Activated naive CD4-positive, alpha-beta T cell treated with Interleukin-2 at 50 U/mL for 16 hours (primary cell): ENCODE data around the gene RBM20.

Experiments used
- DNase-seq: peaks from one replicate; pipeline ENCODE4 v3.0.0-alpha.2; 2020

The RBM20 gene

DNA sequence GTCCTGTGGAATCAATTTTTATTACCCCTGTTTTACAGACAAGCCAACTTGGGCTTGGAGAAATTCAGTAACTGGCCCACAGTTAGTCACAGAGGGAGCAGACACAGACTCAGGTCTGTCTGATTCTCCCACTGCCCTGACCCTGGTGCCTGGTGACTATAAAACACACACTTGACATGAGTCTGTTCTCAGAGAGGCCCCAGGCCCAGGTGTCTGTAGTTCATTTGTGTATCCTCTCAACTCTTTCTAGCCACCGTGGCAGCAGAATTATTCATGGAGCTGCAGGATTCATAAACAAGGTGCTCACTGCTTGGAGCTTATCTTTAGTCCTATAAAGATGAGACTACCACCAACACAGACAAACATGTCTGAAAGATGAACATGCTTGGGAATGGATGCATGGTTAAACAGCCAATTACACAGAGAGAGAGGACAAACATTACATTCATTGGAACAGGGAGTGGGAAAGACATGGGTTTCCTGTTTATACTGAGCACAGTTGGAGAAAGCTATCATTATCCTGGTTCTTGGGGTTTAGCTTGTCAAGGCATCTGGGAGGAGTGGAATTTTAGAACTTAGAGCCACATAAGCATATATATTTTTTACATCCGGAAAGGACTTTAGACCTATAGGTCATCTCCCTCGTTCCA, 148.5 kb downstream of the RBM20 start:
- DNase-seq, result no peak

- DNase-seq, result no peak
Observed at GRCh38 chr10:110793128-110793812, 149.1 kb downstream of the RBM20 start.

DNA sequence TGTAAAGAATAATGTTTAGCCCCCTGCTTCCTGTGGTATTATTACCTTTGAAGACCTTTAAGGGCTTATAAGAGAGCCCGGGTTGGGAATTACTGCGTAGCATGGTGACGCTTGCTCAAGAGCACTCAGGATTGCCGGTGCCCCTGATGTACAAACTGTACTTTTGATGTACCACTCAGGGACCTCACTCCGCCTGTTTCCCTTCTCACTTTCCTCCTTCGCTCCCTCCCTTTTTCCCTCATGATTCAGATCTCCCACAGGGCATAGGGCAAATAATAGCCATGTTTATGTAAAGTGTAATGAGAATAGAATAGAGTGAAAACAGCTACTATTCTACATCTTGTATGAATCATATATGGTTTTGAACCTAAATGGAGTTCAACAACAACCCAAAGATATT, 149.8 kb downstream of the RBM20 start:
- DNase-seq, result no peak

DNA sequence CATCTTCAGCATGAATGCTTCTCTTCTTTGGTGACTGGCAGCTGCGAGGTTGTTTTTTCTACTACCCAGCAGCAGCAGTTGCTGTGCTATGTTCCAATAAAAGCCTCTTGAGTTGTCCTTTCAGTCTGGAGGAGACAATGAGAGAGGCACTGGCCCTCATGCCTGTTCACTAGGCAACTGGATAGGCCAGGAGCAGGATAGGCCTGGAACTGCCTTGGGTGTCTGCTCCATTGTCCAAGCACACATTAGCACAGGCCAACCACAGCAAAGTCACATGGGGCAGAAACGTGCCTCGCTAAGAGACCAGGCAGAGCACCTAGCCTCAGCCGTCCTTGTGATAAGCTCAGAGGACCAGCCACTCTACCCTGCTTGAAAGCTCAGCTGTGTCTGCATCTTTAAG, 150.7 kb downstream of the RBM20 start:
- DNase-seq, result no peak

- DNase-seq, result no peak
Observed at GRCh38 chr10:110797416-110797815, 153.3 kb downstream of the RBM20 start.

DNA sequence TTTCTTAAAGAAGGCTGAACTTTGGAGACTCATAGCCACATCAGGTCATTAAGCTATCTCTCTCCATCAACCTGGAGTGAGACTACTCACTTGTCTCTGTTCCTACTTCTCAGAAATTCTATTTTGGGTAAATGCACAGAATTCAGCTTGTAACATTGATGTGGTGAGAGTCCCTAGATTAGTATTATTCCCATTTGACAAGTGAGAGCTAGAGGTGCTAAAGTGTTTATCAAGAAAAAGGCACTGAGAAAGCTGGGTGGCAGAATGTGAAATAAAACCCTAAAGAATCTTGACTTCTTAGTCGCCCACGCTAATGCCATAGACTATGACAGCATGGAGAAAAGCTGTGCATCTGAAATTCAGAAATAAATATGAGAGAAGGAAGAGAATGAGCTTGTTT, 154.2 kb downstream of the RBM20 start:
- no peak for DNase-seq

DNA sequence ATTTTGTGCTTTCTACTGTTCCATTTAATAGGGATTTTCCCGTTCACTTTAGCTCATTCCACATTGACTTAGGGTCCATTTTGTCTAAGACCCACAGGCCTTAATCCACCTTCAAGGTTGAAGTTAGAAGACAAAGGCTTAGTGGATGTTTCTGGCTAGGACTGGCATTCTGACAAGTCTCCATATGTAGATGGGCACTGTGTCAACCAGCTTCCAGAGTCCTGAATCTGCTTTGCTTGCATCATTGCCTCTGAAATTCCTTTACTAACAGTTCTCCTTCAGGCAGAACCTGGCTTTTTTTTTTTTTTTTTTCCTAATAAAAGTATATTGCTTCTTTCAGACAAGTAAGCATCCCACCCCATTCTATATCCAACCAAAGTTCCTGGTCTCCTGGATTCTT, 158.0 kb downstream of the RBM20 start:
- DNase-seq, result no peak

DNA sequence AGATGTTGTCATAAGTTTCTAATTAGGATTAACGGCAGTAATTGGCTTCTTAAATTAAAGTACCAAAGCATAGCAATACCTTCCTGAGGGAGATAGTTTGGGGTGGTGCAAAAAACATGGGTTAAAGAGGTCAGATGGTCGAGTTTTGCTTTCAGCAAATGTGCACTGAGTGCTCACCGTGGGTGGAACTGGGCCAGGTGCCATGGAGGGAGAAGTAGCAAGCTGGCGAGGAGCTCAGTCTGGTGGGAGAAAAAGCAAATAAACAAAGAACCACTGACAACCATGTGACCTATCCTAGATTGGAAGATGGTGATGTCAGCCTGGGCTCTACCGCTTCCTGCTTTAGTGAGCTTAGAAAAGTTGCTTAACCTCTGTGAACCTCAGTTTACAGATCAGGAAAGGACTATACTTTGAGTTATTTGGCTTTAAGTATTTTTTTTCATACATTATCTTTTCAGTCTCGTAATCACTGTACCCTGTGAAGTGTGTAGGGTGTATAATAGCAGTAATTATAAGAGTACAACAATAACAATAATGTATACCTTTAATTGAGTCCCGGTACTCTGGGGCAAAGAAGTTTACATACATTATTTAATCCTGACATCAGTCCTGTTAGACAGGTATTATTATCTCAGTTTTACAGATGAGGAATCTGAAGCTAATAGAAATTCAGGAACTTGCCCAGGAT, 158.6 kb downstream of the RBM20 start:
- peak; percentile 31 for DNase-seq

- no peak for DNase-seq
Observed at GRCh38 chr10:110803239-110803749, 159.2 kb downstream of the RBM20 start.

DNA sequence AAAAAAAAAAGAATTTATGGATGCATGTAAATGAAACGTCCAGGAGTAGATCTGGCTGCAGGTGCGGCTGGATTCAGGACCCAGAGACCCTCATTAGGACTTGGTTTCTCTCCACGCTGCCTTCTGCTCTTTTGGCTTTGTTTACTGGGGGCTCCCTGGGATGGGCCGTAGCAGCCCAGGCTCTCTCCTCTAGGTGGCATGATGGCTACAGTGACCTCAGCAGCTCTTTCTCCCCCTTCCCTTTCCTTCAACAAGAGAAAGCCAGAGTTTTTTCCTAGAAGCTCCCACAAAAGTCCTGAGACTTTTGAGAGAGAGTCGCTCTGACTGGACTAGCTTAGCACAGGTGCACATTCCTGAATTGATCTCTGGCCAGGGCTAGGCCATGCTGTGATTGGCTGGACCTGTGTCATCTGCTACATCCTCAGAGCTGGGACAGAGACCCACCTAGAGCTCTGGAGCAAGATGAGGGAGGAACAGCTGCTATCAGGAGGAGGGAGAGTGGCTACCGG, 159.7 kb downstream of the RBM20 start:
- DNase-seq, result peak; percentile 26

DNA sequence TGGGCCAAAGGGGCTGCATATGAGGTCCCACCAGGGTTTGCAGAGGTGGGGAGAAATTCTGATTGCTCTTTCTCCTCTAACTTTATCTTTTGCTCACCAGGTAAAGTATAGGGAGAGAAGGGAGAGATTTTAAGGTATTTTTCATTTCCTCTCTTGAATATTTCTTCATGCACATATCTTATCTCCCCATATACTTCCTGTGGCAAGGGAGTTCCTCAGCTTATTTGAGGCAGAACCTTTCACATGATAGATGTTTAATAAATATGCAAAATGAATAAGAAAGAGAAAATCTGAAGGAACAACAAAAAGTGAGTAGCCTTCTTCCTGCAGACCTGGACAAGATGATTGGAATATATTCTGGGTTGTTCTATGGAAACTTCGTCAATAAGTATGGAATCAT, 160.2 kb downstream of the RBM20 start:
- DNase-seq, result no peak

DNA sequence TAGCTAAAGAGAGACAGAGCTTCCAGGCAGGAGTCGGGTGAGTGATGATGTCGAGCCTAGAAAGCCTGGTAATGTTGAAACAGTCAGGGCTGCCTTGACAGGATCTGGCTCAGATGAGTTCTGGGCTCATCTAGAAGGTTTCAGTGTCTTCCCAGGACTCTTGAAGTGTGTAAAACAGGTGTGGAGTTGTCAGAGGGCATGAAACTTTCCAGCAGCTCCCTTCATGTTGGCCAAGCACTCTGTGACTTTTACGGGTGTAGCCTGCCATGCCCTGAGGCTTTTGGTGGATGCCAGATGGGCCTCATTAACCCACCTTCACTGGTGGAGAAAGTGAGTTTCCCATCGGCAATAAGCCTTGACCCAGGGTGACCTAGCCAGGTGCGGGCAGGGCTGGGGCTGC, 161.2 kb downstream of the RBM20 start:
- no peak for DNase-seq

GRCh38 chr10:110806335-110806734, 162.2 kb downstream of the RBM20 start:
- DNase-seq, result no peak

DNA sequence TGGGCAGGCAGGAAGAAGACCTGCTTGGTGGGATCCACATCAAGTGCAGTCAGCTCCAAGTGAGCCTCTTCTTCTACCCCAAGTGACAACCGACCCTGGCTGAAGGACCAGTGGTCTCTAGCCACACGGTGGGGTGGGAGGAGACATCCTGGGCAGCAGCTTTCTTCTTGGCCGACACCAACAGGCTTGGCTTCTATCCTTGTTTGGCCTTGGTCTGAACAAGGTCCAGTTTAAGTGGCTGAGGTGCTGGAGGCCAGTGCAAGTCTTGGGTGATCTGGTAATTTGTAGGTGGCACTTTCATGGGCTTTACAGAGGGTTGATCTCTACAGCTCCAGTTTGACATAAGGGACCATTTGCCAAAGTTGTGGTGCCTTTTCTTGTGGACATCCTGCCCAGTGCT, 164.0 kb downstream of the RBM20 start:
- DNase-seq, result no peak

DNA sequence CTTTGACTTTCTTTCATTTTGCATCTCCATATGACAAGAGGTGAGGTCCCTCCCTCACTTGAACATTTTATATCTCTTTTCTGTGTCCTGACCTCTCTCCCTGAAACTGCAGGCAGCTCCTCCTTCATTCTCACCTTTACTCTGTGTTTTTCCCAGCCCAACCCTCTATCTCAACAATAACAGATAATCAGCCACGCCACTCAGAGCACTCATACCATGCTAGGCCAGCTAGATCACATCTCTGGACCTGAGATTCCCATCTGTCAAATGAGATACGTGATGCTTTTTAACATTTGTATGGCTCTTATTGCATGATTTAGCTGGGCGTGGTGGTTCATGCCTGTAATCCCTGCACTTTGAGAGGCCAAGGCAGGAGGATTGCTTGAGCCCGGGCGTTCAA, 164.5 kb downstream of the RBM20 start:
- no peak for DNase-seq

DNA sequence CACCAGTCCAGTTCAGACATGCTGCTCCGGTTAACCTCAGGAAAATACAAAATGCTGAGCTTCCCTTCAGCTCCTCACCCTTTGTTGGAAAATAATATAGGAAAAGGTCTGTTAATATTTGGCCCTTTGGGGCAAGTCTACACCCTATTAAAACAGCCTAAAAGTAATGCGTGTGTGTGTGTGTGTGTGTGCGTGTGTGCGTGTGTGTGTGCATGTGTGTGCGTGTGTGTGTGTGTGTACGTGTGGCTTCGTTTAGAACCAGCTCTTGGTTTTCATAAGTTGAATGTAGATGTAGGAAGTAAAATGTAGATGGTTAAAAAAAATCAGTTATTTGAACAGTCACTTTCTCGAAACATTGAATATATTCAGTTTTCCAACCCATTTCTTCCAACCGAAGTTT, 166.5 kb downstream of the RBM20 start:
- no peak for DNase-seq

- DNase-seq, result no peak
Observed at GRCh38 chr10:110811791-110812581, 167.8 kb downstream of the RBM20 start.

DNA sequence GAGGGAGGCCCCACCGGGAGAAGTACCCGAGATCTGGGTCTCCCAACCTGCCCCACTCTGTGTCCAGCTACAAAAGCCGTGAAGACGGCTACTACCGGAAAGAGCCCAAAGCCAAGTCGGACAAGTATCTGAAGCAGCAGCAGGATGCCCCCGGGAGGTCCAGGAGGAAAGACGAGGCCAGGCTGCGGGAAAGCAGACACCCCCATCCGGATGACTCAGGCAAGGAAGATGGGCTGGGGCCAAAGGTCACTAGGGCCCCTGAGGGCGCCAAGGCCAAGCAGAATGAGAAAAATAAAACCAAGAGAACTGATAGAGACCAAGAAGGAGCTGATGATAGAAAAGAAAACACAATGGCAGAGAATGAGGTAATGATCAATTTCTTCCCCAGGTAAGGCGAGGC, 168.4 kb downstream of the RBM20 start:
- DNase-seq, result no peak

DNA sequence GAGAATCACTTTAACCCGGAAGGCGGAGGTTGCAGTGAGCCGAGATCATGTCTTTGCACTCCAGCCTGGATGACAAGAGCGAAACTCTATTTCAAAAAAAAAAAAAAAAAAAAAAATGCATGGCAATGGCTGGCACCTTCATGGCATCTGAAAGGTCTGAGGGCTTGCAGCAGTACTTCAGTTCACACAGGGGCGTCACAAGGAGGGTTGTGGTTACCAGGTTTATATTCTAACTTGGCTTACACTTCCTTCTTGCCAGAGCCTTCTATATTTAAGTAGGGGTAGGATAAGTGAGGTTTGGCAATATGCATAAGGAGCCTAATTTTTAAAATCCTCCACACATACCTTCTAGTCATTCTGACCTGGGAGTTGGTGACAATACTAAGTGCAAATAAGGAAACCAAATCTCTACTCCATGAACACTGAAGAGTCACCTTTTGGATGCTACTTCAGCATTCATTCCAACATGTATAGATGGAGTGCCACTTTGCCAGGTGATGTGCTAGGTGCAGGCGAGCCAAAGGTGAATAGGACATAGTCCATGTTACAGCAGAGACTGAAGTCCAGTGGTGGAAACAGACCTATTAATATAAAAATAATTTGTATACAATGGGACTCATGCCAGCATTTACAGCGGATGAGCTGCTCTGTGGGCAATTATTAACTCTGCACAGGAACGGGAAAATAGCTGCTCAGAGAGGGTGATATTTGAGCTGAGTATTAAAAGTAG, 169.8 kb downstream of the RBM20 start:
- DNase-seq, result no peak

- DNase-seq, result no peak
Observed at GRCh38 chr10:110815354-110816004, 171.3 kb downstream of the RBM20 start.

- DNase-seq, result no peak
Observed at GRCh38 chr10:110817614-110818013, 173.5 kb downstream of the RBM20 start.
